ENCODE measurements around the gene SOCS6. TPM values are rescaled to one million over a fixed set of nuclear protein-coding genes. Genes with fewer than 3 reads are reported as not detected.

SOCS6 gene
- total and polyA plus RNA-seq, 2 donors (not counting 3 experiments of a cell fraction or from before 2014, with no cell fraction given), result 8.6 to 15.0 TPM

DNA sequence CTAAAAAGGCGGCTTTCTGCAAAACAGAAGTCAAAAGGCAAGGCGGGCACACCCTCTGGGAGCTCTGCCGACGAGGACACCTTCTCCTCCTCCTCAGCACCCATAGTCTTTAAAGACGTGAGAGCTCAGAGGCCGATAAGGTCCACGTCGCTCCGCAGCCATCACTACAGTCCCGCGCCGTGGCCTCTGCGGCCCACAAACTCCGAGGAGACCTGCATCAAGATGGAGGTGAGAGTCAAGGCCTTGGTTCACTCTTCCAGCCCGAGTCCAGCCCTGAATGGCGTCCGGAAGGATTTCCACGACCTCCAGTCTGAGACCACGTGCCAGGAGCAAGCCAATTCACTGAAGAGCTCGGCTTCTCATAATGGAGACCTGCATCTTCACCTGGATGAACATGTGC, 36.1 kb downstream of the SOCS6 start:
- H3K27me3 ChIP-seq (ENCODE audit: control insufficient read depth in 2 of 2, insufficient read depth in 2 of 2, low read length in 2 of 2), result no peaks in the 10 kb centered on the region
- H4K20me1 ChIP-seq (replicated peaks; ENCODE audit: control insufficient read depth, extremely low read depth, insufficient read depth, low read length), result no peaks in the 10 kb centered on the region

More for the DNA sequence above, 36.1 kb downstream of the SOCS6 start:
- Histone ChIP-seq H3K4me3 (replicated peaks in 1 of 3; ENCODE audit: insufficient read depth in 1 of 3, low read depth in 1 of 3, low read length in 3 of 3) (no peak overlapping the region), H3K4me2 (ENCODE audit: insufficient read depth, low read length) (no peak overlapping the region), H3K36me3 (ENCODE audit: control insufficient read depth in 2 of 2, extremely low read depth in 1 of 2, insufficient read depth in 2 of 2, low read length in 2 of 2) (peaks cover 0 to 10% of the 10 kb centered on the region in 2 experiments), H3K9me3 (replicated peaks; ENCODE audit: control insufficient read depth, insufficient read depth, low read length) (no peaks in the 10 kb centered on the region), H3K4me1 (ENCODE audit: control insufficient read depth, extremely low read depth, insufficient read depth, low read length) (peaks cover 13% of the 10 kb centered on the region), H3K79me2 (ENCODE audit: control insufficient read depth, insufficient read depth, low read length) (peaks cover 36% of the 10 kb centered on the region), H3K27ac (ENCODE audit: insufficient read depth, low read depth, low read length) (no peak overlapping the region), H3K9ac (replicated peaks; ENCODE audit: extremely low read depth, insufficient read depth, low read length) (no peak overlapping the region), H2AFZ (ENCODE audit: low read depth, low read length) (no peak overlapping the region), H3K9me1 (replicated peaks; ENCODE audit: control insufficient read depth, extremely low read depth, insufficient read depth, low read length) (no peaks in the 10 kb centered on the region)
- dilution Hi-C loops (cut with MboI; ENCODE audit: extremely low pct_ligation_motif_present, low sequenced_read_pairs) (no loop called here), intact Hi-C loops (cut with micrococcal nuclease) (no loop called here)
- CTCF ChIA-PET, result interaction anchor here (1.3 kb wide), 1 partner anchor 129 kb away, joined by 4 read pairs; no protein-coding TSS in a partner anchor
- TF ChIP-seq MYC (IDR thresholded peaks at IDR 0.05; ENCODE audit: low read depth, low read length) (no peak), EZH2 (IDR thresholded peaks at IDR 0.05; ENCODE audit: borderline replicate concordance, low read depth, low read length, severe bottlenecking) (no peak), FOS (IDR thresholded peaks at IDR 0.05; ENCODE audit: borderline replicate concordance, insufficient read depth, low read length) (no peak), MAX (IDR thresholded peaks at IDR 0.05; ENCODE audit: insufficient read depth, insufficient read length) (no peak), GATA2 (IDR thresholded peaks at IDR 0.05; ENCODE audit: insufficient read depth, insufficient read length, low read depth, low read length) (no peak), POLR2A (IDR thresholded peaks at IDR 0.05; ENCODE audit: low read depth, low read length) (no peak), POLR2AphosphoS5 (IDR thresholded peaks at IDR 0.05; ENCODE audit: insufficient read depth, low read depth, low read length) (no peak), JUN (IDR thresholded peaks at IDR 0.05; ENCODE audit: borderline replicate concordance, insufficient read depth, insufficient read length, low read depth) (no peak)
- TF ChIP-seq, protein P1, sequence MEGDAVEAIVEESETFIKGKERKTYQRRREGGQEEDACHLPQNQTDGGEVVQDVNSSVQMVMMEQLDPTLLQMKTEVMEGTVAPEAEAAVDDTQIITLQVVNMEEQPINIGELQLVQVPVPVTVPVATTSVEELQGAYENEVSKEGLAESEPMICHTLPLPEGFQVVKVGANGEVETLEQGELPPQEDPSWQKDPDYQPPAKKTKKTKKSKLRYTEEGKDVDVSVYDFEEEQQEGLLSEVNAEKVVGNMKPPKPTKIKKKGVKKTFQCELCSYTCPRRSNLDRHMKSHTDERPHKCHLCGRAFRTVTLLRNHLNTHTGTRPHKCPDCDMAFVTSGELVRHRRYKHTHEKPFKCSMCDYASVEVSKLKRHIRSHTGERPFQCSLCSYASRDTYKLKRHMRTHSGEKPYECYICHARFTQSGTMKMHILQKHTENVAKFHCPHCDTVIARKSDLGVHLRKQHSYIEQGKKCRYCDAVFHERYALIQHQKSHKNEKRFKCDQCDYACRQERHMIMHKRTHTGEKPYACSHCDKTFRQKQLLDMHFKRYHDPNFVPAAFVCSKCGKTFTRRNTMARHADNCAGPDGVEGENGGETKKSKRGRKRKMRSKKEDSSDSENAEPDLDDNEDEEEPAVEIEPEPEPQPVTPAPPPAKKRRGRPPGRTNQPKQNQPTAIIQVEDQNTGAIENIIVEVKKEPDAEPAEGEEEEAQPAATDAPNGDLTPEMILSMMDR (IDR thresholded peaks at IDR 0.05; ENCODE audit: extremely low read depth in 1 of 2, insufficient read depth in 1 of 2, low read depth in 1 of 2, low read length in 2 of 2), result no peak
- no TSS peak for BruUV-seq (replicated peaks)
- POLR2A ChIA-PET, result no interaction called here
- FAIRE-seq (no peak), DNase-seq (ENCODE audit: low read depth, low spot score) (no peak)

All from endothelial cell of umbilical vein (primary cell).